Anterior cingulate cortex (tissue), 58 donors: ENCODE data around the gene DPEP1.
"Not testable (repeated sequence)": the region's sequence is repeated elsewhere in the genome, so short reads cannot be mapped to it uniquely, and the experiment has no call there.

ENCODE experiments used
- DNase-seq, 58 donors: peaks; one replicate each; lab custom pipeline; 2025; lab: John Stamatoyannopoulos, UW

The DPEP1 gene

GRCh38 chr16:89670496-89671431, 57.3 kb downstream of the DPEP1 start:
- DNase-seq = no peak

- not testable (repeated sequence) for DNase-seq
Measured at GRCh38 chr16:89671565-89671964, 58.1 kb downstream of the DPEP1 start.

- no peak for DNase-seq
Measured at GRCh38 chr16:89672177-89672941, 58.9 kb downstream of the DPEP1 start.

- no peak for DNase-seq
Measured at GRCh38 chr16:89678258-89678657, 64.8 kb downstream of the DPEP1 start.

- DNase-seq = no peak
Measured at GRCh38 chr16:89685916-89686315, 72.5 kb downstream of the DPEP1 start.

GRCh38 chr16:89686520-89687091, 73.2 kb downstream of the DPEP1 start, which contains the start of gene CDK10:
Gene CDK10 (plus strand): TSS chr16:89686689. CDS start chr16:89686711, 22 bp downstream.
- peak; percentile 41 to 92 (median 83) for DNase-seq

GRCh38 chr16:89687092-89687940, 73.9 kb downstream of the DPEP1 start:
- DNase-seq = peak in 2 of 58 donors; percentile 59 to 73
